SW 1271 (cell line): ENCODE results near the gene SRC.

Source experiments
- DNase-seq, 2 experiments: peaks; one replicate each; lab custom pipeline; 2025; lab: John Stamatoyannopoulos, UW

Gene SRC

GRCh38 chr20:37426978-37427377 lies 81.0 kb downstream of the SRC start:
- DNase-seq = no peak

DNA sequence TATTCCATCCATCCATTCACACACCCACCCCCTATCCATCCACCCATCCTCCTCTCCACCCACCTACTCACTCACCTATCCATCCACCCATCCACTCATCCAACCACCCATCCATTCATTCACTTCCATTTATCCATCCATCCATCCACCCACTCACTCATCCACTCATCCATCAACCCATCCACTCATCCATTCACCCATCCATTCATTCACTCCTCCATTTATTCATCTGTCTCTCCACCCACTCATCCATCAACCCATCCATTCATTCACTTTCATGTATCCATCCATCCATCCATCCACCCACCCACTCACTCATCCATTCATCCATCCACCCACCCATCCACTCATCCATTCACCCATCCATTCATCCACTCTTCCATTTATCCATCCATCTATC lies 84.1 kb downstream of the SRC start:
- no peak for DNase-seq

DNA sequence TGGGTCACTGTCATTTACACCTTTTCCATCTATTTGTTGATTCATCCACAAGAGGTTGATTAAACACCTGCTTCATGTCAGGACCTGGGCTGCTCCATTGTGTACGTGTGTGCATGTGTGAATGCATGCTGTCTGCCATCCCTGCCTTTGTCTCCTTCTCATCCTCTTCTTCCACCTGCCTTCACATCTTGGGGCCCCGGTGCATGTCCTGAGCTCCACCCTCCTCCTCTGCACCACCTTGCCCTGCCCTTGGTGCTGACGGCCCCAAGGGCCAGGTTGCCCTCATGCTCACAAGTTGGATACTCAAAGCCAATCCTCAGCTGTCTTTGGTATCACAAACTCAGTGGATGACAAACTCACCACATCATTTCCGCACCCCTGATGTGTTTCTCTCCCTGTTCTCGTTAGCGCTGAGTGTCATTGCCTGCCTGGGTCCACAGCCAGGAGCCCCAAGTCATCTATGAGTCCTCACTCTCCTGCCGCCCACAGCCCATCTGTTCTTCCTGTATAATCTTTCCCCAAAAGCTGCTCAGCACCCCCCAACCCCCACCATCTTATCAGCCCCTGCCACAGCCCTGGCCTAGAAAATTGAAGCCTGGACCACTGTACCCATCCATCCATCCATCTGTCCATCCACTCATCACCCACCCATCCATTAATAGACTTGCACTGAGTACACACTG lies 85.0 kb downstream of the SRC start:
- no peak for DNase-seq

GRCh38 chr20:37431786-37432185 lies 85.8 kb downstream of the SRC start:
- no peak for DNase-seq

- DNase-seq = no peak
Measured at GRCh38 chr20:37432606-37433005, 86.7 kb downstream of the SRC start.

DNA sequence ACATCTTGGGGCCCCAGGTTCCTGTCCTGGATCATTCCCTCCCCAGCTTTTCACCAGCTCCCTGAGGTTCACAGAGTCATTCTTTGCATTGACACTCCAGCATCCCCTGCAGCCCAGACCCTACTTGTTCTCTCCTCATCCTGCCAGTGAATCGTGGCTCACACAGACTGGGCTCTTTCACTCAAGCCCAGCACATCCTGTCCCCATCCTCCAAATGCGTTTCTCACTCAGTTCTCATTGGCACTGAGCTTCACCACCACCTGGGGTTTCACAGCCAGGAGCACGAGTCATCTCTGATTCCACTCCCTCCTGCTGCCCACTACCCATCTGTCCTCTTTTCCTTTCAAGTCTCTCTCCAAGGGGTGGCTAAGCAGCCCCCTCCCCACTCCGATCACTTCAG lies 89.7 kb downstream of the SRC start:
- no peak for DNase-seq

DNA sequence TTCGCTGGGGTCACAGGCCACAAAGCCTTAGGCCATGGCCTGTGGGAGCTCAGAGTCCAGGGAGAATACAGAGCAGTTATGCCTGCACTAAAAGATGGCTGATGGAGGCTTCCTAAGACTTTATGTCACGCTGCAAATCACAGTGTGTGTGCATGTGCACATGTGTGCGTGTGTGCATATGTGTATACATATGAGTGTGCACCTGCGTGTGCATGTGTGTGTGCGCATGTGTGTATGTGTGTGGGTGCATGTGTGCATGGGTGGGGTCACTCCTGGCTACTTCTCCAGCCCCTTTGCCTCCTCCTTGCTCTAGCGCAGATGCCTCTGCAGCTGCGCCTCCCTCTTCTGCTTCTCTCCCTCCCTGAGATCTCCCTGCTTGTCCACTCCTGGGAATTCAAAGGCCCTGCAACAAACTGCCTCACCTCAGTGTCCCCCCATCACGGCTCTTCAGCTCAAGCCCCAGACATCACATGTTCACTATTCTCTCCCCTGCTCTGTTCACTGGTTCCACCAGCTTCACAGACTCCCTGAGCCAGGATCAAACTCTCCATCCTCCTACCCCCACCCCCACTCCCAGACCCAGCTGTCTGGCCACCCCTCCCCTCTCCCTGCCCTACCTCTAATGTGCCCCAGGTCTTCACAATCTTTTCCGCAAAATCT lies 90.7 kb downstream of the SRC start:
- DNase-seq = no peak

GRCh38 chr20:37437676-37438075 lies 91.7 kb downstream of the SRC start:
- no peak for DNase-seq

- no peak for DNase-seq
Measured at GRCh38 chr20:37438464-37439222, 92.7 kb downstream of the SRC start.

- DNase-seq = no peak
Measured at GRCh38 chr20:37439223-37439933, 93.4 kb downstream of the SRC start.

DNA sequence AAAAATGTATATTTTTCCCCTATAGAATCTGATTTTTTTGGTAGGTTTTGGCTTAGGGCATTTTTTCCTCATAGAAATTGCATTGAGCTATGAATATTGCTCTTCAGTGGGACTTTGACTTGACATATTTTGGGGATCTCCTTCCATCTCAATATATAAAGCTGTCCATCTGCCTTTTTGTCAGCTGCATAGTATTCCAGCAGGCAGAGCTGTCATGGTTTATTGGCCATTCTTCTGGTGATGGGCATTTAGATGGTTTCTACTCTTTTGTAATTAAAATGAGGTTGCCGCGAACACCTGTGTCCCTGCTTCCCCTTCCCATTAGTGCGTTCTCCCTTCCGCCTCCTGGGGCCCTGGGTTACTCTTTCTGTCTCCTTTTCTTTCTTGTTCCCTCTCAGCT lies 95.1 kb downstream of the SRC start:
- DNase-seq = no peak

DNA sequence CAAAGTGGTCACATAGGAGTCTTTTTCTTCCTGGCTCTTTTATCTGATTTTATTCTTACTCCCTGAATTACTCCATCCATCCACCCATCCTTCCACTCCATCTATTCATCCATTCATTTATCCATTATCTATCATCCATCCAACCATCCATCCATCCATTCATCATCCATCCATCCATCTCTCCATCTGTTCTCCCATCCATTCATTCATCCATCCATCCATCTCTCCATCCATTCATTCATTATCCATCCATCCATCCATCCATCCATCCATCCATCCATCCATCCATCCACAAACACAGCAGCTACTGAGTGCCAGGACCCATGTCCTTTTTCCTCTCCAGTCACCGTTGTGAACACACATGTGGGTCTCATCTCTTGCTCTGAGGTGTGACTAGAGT lies 96.6 kb downstream of the SRC start:
- DNase-seq = no peak

DNA sequence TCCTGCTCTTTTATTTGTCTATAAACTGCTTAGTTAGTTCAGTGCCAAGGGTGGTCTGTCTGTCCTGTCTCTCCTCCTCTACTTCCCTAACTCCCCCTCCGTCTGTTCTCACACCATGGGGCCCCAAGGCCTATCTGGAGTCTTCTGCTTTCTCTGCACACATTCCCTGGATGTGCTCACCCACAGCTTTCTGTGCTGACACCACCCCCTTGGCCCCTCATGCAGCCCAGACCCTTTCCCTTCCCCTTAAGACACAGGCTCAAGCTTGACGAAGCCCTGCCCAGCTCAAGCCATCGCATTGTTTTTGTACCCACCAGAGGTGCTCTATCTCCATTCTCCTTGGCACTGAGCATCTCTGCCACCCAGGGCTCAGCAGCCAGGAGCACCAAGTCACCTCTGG lies 97.0 kb downstream of the SRC start:
- DNase-seq = no peak

GRCh38 chr20:37443596-37443995 lies 97.7 kb downstream of the SRC start:
- DNase-seq = no peak

GRCh38 chr20:37445041-37445440 lies 99.1 kb downstream of the SRC start:
- no peak for DNase-seq

DNA sequence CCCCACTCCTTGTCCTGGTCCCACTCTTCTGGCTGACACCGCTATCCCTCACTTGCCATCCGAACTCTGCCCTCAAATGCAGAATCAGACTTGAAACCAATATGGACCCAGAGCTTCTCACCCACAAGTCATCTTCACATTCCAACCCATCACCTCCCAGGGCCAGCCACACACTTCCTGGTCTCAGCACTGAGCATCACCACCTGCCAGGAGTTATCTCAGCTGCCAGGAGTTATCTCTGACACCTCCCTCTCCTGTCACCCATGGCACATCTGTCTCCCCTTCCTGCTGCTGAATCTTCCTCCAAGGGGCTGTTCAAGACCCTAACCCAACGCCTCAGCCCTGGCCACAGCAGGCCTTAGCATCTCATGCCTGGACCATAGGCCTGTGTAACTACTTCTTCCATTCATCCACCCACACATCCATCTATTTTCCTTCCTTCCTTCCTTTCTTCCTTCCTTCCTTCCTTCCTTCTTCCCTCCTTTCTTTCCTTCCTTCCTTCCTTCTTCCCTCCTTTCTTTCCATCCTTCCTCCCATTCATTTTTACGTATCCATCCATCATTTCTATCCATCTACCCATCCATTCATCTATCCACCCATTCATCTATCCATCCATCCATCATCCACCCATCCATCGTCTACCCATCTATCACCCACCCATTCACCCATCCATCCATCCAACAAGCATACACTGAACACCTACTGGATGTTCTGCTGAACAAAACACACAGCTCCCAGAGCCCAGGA lies 100.5 kb downstream of the SRC start:
- no peak for DNase-seq

GRCh38 chr20:37447688-37448087 lies 101.7 kb downstream of the SRC start:
- DNase-seq = no peak

- no peak for DNase-seq
Measured at GRCh38 chr20:37449276-37449675, 103.3 kb downstream of the SRC start.

GRCh38 chr20:37450344-37450743 lies 104.4 kb downstream of the SRC start:
- DNase-seq = no peak

- no peak for DNase-seq
Measured at GRCh38 chr20:37451616-37452015, 105.7 kb downstream of the SRC start.

- DNase-seq = no peak
Measured at GRCh38 chr20:37452236-37452635, 106.3 kb downstream of the SRC start.

GRCh38 chr20:37453288-37453687 lies 107.3 kb downstream of the SRC start:
- no peak for DNase-seq
